Measurements from ENCODE around the gene EEA1. TPM values are rescaled to one million over a fixed set of nuclear protein-coding genes. Genes with fewer than 3 reads are reported as not detected.

The EEA1 gene
- total RNA-seq, 1 donor from 2014 or later, result 34.4 TPM

GRCh38 chr12:92952394-92952793 is 23.3 kb upstream of the EEA1 start:
- Histone ChIP-seq H3K27ac (no peak overlapping the region), H3K4me1 (no peaks in the 10 kb centered on the region), H3K4me3 (no peak overlapping the region), H3K27me3 (no peaks in the 10 kb centered on the region), H3K36me3 (no peaks in the 10 kb centered on the region), H3K9me3 (no peaks in the 10 kb centered on the region)
- DNase-seq (no peak), ATAC-seq (no peak)
- intact Hi-C loops (cut with DNase I), result no loop called here
- no peak for TF ChIP-seq CTCF (IDR thresholded peaks at IDR 0.05)

GRCh38 chr12:92951006-92951405 is 21.9 kb upstream of the EEA1 start:
- H3K4me3 ChIP-seq, result no peak overlapping the region
- DNase-seq (no peak), ATAC-seq (no peak)
- no peaks in the 10 kb centered on the region for H3K4me1 ChIP-seq
- no peak overlapping the region for H3K27ac ChIP-seq
- H3K36me3 ChIP-seq, result no peaks in the 10 kb centered on the region
- intact Hi-C loops (cut with DNase I), result no loop called here
- TF ChIP-seq CTCF (IDR thresholded peaks at IDR 0.05), result no peak
- H3K27me3 ChIP-seq, result no peaks in the 10 kb centered on the region
- H3K9me3 ChIP-seq, result no peaks in the 10 kb centered on the region

- no peak for ATAC-seq
Observed at GRCh38 chr12:92950011-92950410, 20.9 kb upstream of the EEA1 start.

GRCh38 chr12:92949466-92949865 is 20.4 kb upstream of the EEA1 start:
- no peaks in the 10 kb centered on the region for H3K4me1 ChIP-seq
- no peak for TF ChIP-seq CTCF (IDR thresholded peaks at IDR 0.05)
- no peak for DNase-seq
- intact Hi-C loops (cut with DNase I), result no loop called here
- H3K9me3 ChIP-seq, result no peaks in the 10 kb centered on the region
- no peaks in the 10 kb centered on the region for H3K36me3 ChIP-seq
- H3K27ac ChIP-seq, result no peak overlapping the region
- no peak overlapping the region for H3K4me3 ChIP-seq
- H3K27me3 ChIP-seq, result no peaks in the 10 kb centered on the region
- ATAC-seq, result no peak

More at GRCh38 chr12:92950011-92950410, 20.9 kb upstream of the EEA1 start:
- no peak for DNase-seq
- Histone ChIP-seq H3K9me3 (no peaks in the 10 kb centered on the region), H3K27me3 (no peaks in the 10 kb centered on the region), H3K36me3 (no peaks in the 10 kb centered on the region), H3K4me3 (no peak overlapping the region), H3K27ac (no peak overlapping the region), H3K4me1 (no peaks in the 10 kb centered on the region)
- TF ChIP-seq CTCF (IDR thresholded peaks at IDR 0.05), result no peak
- intact Hi-C loops (cut with DNase I), result no loop called here

GRCh38 chr12:92947589-92948215 is 18.6 kb upstream of the EEA1 start:
- H3K4me1 ChIP-seq, result no peaks in the 10 kb centered on the region
- H3K36me3 ChIP-seq, result no peaks in the 10 kb centered on the region
- no peak for DNase-seq
- no peak for ATAC-seq
- H3K4me3 ChIP-seq, result no peak overlapping the region
- intact Hi-C loops (cut with DNase I), result no loop called here
- H3K27me3 ChIP-seq, result no peaks in the 10 kb centered on the region
- TF ChIP-seq CTCF (IDR thresholded peaks at IDR 0.05), result no peak
- no peak overlapping the region for H3K27ac ChIP-seq
- no peaks in the 10 kb centered on the region for H3K9me3 ChIP-seq

All from upper lobe of right lung (tissue), 1 donor.